ENCODE results near the gene CARMIL1.

CARMIL1 gene

DNA sequence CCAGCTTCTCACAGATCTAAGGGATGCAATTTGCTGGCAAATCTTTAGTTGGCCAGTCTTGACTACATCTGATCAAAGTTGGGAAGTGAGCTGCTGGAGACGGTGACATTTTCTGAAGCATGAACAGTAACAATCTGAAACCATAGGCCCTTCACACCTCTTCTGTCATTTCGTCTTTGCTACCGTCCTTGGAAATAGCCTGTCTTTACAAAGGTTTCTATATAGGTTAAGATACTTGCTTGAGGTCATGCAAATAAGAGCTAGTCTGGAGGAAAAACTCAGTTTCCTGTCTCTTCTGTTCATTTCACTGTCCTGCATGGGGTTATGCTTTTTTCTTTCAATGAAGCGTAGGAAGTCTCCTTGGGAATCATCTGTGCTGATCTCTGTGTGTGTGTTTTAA lies 55.6 kb downstream of the CARMIL1 start:
- DNase-seq (ENCODE audit: low read depth in 2 of 2) = no peak

DNA sequence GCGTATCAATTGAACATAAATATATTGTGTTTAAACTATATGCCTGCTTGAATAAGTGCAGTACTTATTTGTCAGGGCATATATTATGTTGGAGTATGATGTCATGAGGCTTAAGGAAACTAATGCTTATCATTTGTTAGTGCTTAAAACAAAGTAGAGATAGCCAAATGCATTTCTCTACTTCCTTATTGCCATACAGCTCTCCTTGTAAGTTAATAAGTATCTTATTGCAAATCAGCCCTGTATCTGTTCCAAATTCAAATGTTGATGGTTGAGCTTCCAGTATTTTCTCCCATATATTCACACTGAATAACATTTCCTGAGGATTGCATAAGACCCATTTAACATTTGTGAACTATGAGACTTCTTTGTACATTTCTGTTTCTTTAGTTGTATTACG lies 57.8 kb downstream of the CARMIL1 start:
- no peak for DNase-seq (ENCODE audit: low read depth in 2 of 2)

DNA sequence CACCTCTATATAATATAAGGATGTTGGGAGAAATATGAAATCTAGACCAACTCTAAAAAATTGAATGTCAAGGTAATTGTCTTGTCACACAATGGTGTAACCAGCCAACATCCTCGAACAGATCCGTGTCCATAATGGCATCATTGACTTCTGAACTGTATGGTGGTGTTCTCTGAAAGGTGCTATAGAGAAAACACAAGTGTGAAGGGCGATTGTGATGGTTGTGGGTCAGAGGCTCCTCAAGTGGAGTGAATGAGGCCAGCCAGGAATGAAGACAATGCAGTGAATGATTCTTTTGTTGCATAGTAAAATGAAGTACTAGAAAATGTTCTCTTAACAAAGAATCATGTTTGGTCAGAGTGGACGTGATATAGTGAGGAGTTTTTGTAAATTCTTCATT lies 58.3 kb downstream of the CARMIL1 start:
- DNase-seq (ENCODE audit: low read depth in 2 of 2) = no peak

DNA sequence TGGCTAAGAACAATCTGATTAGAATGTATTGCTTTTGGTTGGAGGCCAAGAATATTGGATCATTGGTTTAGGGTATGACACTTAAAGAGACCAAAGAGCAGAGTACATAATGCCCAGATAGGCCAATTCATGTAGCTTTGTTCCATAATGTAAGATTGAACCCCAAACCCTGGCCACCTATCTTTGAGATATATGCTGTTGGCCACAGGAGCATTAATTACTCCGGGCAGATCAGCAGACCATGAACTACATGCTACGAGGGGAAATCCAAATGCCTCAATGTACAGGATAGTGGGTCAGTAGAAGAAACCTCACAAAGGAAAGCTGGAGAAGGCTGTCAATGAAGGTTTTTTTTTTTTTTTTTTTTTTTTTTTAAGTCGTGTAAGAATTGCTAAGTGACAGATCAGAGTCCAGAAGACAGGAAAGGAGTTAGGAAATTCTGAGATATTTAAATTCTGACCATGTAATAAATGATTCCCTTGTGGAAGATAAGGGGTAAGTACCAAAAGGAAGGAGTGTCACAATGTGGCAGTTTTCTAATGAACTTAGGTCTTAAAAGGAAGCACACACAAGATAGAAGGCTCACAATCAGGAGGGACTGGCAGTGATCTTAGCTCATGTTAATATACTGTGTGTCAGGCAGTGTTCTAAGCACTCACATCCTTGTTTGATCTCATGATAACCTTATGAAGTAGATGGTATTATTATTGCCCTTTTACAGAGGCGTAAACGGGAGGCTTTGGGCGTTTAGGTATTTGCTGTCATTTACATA lies 61.4 kb downstream of the CARMIL1 start:
- no peak for DNase-seq (ENCODE audit: low read depth in 2 of 2)

DNA sequence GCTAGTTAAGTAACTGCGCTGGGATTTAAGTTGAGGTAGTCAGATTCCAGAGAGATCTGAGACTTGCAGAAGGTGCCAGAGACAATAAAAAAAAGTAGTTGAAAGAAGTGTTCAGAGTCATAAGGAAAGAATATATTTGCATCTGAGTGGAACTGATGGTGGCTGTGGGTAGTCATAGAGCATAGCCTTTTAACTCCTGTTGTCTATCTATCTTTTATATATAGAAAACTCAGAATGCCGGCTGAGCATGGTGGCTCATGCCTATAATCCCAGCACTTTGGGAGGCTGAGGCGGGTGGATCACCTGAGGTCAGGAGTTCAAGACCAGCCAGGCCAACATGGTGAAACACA lies 62.0 kb downstream of the CARMIL1 start:
- DNase-seq (ENCODE audit: low read depth in 2 of 2) = no peak

DNA sequence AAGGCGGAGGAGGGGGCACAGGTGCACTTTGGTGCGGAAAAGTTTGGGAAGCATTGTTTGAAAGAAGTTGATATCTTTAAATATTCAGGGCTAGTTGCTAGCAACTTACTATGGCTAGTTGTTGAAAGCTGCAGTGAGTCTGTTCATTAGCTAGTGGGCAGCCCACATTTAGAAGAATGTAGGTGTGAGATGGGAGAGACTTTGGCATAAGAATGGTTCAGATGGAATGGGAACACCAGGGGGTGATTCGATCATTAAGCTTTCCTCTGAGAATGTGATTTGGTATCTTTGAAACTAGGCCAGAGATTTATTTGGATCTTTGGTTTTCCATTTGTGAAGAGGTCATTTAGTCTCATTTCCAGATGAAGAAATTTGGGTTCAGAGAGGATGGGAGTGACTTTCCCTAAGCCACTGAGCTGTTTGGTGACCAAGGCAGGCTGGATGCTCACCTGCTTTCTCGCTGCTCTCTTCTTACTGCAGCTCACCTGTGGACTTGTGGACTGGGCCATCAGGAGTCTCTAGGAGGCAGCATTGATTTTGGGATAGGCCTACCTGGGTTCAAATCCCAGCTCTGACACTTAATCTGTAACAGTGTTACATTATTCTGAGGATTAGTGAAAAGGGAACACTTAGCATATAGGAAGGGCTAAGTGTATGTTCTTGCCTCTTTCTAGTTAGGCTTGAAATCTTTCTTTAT lies 62.9 kb downstream of the CARMIL1 start:
- no peak for DNase-seq (ENCODE audit: low read depth in 2 of 2)

DNA sequence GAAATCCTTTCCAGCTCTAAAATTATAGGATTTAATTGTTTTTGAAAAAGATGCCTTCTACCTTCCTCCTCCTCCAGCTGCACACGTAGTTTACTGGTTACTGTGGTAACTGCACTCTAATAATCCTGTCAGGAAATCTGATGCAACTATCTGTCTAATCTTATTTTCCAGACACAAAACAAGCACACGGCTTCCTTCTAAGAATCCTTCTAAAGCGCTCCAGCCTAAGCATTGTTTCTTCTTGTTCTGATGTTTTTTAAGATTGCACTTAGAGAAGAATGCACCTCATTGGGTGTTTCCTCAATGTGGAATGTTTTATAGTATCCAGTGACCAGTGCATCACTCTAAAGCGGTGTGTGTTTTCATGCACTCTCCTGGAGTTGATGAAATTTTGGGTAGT lies 63.6 kb downstream of the CARMIL1 start:
- DNase-seq (ENCODE audit: low read depth in 2 of 2) = no peak

DNA sequence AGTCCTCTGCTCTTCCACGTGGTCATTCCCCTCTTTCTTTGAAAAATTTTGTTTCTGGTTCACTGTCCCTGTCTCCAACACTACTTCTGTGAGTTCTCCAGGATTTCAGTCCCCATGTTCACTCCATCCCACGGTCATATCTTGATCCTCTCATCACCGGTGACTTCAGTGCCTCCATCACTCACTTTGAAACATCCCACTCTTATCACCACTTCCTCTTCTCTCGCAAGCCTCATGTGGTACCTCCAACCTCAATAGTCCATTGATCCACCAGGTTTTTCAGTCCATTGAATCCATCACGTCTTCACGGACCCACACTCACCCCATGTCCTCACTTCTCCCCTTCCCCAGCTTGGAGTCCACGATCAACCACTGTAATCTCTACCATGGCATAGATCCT lies 64.8 kb downstream of the CARMIL1 start:
- DNase-seq (ENCODE audit: low read depth in 2 of 2) = no peak

DNA sequence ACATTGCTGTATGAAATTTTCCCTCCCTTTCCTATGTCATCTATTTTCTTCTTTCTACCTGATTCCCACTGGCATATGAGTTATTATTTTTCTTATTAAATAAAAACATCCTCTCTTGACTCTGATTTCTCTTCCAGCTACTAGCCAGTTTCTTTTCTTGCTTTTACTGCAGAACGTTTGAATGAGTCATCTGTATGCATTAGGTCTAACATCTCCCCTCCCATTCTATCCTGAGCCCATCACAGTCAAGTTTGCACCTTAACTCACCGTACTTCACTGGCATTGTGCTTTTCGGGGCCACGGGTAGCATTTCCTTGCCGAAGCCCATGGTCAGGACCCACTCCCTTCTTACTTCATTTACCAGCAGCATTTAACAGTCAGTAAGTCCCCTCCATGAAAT lies 65.7 kb downstream of the CARMIL1 start:
- no peak for DNase-seq (ENCODE audit: low read depth in 2 of 2)

DNA sequence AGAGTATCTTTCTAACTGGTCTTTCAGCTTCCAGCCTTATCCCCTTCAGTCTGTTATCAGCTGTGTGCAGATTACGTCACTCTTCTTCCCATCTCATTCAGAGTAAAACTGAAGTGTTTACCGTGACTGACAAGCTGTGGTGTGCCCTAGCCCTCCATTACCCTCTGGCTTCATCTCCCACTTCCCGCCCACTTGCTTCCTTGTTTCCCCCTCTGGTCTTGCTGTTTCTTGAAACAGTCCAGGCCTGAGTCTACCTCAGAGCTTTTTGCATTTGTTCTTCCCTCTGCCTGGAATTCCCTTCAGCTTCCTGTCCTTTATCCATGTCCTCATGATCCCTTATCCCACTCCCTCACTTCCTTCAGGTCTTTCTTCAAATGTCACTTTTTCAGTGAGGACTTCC lies 66.9 kb downstream of the CARMIL1 start:
- DNase-seq (ENCODE audit: low read depth in 2 of 2) = no peak

DNA sequence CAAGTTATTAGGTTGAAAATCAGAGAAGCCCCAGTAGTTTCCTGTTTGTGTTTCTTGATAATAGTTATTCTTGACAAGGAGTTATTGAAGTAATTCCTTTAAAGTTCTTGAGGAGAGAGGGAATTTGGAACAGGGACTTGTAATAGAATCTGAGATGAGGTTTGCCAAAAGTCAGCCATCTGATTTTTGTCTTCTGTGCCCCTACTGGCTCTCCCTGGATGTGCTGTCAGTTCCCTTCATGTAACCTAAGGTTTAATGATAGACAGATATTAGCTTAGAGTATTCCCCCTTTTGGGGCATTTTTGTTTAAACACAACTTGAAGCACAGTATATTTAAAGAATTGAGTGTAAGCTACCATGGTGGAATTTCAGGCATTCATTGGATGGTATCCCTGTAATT lies 71.4 kb downstream of the CARMIL1 start:
- DNase-seq (ENCODE audit: low read depth in 2 of 2) = no peak

DNA sequence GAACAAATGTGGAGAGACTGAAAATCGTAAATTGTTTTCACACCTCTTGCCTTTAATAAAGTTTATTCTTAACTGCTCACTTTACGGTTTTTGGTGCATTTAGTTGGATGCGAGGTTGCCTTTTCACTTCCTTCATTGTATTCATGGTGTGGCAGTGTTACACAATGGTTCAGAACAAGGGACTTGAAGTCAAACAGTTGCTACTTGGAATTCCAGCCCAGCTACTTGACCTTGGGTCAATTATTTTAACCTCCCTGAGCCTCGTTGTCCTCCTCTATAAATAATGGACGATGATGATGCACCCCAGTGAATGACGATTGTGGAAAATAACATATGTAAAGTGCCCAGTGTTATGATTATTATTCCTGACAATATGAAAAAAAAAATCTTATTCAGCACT lies 72.3 kb downstream of the CARMIL1 start:
- no peak for DNase-seq (ENCODE audit: low read depth in 2 of 2)

DNA sequence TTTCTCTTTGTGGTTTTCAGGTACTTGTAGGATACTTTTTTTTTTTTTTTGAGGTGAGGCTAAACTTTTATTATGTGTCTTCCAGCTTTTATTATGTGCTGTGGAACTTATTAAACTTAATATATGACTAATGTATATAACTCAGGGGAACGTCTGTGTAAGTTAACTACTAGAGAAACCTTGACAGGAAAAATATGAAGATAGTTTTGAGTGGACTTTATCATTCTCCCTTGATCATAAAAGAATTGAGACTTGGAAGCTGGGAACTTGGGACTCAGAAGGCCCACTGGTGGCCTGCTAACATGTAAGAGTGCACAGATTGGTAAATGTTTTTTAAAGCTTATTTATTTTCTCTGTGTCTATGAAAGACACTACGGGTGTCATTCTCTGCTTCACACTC lies 73.1 kb downstream of the CARMIL1 start:
- DNase-seq (ENCODE audit: low read depth in 2 of 2) = no peak

DNA sequence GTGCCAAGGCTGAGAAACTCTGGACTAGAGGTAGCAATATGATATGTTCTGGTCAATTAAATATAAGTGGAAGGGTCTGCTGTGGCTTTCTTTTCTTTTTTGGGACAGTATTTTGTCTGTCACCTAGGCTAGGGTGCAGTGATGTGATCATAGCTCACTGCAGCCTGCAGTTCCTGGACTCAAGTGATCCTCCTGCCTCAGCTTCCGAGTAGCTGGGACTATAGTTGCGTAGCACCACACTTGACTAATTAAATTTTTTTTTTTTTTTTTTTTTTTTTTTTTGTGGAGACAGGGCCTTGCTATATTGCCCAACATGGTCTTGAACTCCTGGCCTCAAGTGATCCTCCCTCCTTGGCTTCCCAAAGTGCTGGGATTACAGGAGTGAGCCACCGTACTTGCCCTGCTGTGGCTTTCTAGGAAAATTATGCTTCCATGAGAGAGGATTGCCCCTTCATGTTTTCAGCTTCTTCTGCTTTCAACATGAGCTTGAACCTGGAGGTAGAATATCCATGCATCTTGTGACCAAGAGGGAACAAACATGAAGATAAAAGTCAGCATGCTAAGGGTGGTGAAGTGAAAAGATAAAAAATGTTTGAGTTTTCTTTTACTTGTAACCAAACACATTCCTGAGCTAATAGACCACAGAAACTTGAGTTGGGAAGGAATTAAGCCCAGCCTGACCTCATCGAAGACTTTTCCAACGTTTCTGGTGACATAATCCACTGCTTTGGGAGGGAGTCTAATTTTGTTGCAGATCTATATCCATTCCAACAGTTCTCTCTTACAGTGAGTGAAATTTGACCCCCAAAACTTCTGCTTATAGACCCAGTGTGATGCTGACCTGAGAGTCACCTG lies 75.1 kb downstream of the CARMIL1 start:
- no peak for DNase-seq (ENCODE audit: low read depth in 2 of 2)

DNA sequence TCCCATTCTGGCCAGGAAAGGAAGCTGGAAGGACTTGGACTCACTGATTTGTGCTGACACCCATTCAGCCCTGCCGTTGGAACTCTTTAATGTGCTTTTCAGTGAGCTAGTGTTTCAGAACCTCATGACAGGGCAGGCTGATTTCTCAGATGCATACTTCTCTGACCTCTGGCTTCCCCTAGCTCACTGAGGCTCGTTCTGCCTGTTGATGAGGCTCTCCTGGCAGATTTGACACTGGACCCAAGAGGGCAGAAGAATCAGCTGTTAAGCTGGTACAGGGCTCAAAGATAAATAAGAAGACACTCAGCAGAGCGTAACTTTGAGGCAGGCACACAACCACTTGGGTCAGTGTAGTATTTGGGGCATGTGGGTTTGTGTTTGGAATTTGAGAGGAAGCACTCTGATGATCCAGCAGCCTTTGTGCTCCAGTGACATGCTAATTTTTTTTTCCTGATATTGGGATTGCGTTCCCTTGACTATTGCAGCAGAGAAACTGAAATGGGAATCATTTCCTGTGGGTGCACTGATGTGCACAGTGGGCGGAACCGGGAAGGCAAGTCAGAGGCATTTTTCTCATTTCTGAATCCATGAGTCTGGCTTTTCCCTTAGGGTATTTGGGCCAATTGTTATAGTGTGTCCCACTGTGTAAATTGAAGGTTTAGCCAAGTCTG lies 80.2 kb downstream of the CARMIL1 start:
- DNase-seq (ENCODE audit: low read depth in 2 of 2) = no peak

DNA sequence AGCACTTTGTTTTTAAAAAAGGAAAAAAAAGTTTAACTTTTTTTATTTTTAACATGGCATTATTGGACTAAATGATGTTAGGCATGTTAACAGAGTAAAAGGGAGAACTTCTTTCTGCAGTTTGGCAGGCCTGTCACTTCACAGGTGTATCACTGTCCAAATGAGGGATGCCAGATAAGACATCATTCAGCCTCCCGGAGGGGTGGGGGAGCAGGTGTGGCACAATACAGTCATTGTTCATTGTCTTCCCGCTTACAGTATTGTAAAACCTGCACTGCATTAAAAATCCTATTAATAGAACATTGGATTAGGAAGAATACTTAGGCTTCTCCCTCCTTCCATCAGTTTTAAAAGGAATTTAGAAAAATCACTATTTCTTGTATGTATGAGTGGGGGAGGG lies 80.7 kb downstream of the CARMIL1 start:
- no peak for DNase-seq (ENCODE audit: low read depth in 2 of 2)

DNA sequence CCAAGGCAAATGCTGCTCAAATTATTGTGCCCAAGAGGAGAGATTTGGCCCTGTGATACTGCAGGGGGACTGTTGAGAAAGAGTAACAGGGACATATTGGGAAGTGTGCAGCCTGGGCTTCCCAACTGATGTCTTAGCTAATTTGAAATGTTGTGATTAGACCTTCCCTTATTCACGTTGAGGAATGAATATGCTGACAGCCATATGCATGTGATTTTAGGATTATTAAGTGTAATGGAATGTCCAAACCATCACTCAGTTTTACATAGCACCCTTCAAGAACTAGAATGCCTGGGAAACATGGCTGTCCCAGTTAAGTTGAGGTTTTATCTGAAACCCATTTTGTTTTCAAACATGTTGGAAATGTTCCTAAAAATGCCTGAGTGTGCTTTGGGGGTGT lies 81.4 kb downstream of the CARMIL1 start:
- DNase-seq (ENCODE audit: low read depth in 2 of 2) = no peak

DNA sequence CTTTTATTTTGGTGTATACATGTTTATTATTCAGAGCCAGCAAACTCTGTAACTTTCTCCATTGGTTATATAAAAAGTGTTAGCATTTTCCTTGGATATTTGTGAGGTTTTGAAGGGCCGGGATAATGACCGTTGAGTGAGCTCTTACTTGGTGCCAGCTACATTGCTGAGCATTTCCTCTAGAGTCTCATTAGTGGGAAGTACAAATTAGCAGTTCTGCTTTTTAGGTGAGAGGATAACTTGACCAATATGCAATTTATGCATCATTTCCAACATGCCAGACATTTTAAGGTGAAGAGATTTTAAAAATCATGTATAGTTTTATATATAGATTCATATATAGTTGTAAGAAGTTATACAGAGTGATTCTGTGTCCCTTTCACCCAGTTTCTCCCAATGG lies 84.3 kb downstream of the CARMIL1 start:
- no peak for DNase-seq (ENCODE audit: low read depth in 2 of 2)

DNA sequence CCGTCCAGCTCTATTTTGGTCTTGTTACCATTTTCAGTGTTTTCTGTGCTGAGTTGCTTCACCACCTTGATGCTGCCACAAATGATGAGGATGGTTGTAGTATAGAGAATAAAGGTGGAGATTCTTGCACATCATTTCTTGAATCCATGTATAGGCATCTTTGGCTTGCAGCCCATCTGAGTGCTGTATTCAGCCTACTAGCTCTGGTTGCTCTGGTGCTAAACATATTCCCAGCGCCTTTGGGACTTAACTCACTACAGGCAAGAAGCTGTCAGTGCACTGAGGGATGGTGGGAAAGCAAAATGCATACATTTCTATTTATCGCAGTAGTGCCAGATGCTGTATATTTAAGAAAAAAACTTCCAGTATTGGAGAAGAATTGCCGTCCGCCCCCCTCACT lies 86.0 kb downstream of the CARMIL1 start:
- no peak for DNase-seq (ENCODE audit: low read depth in 2 of 2)

DNA sequence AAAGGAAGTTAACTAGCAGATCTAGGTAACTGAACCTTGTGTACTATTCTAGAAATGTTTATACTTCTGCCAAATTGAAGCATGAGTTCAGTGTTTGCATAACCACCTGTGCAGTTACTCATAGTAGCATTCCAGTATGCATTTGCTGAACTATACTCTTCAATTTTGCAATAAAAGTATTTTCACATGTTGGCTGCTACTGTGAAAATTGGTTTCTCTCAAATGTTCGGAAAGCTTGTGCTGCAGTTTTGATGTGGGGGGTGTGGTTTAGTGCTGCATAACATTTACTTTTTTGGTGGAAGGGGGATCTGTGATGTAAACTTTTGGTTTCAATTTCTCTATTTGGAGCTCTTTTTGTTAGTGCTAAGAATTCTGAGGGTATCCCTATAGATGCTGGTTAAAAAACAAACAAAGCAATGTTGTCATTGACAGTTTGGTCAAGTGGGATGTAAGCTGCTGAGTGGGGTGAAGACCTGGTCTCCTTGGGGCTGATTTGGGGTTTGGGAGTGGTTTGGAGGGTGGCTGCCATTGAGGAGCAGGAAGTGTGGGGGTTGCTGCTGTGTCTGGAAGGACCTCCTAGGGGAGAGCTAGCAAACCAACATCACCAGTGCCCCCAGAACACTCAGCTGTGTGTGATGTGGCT lies 87.8 kb downstream of the CARMIL1 start:
- no peak for DNase-seq (ENCODE audit: low read depth in 2 of 2)

DNA sequence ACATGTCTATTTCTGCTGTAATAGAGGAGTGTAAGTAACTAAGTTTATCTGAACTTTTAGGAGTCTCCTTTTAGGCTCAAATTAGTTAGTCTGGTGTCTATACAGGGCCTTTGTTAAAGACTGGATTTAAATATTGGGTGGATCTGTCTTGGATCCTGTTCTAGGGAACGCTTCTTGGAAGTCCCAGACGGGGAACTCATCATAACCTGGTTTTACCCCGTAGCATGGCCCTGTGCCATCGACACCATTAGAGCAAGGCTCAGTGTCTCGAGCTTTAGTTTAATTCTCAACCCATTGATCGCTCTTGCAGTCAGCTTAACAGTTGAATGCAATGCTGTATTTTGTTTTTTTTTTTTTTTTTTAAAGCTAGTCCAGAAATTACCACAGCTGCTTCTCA lies 89.9 kb downstream of the CARMIL1 start:
- no peak for DNase-seq (ENCODE audit: low read depth in 2 of 2)
